T-helper 2 cell treated with Interferon-gamma antibody and Interleukin-4, amounts not matched to agents 5 μg/mL and 100 μg/mL, for 36 hours (primary cell): ENCODE measurements around the gene SLC25A21.

ENCODE experiments used
- DNase-seq: peaks from one replicate; pipeline ENCODE4 v3.0.0; 2021; ENCODE audit warnings: low spot score
- H3K27ac Mint-ChIP-seq: one replicate; pipeline ENCODE4 v1.8.0; 2021; ENCODE audit warnings: mild to moderate bottlenecking, mixed read lengths
- H3K27me3 Mint-ChIP-seq: one replicate; pipeline ENCODE4 v1.8.0; 2021; ENCODE audit warnings: low read depth, mixed read lengths
- H3K36me3 Mint-ChIP-seq: one replicate; pipeline ENCODE4 v1.8.0; 2021; ENCODE audit warnings: low read depth, mixed read lengths
- H3K4me1 Mint-ChIP-seq: one replicate; pipeline ENCODE4 v1.8.0; 2021; ENCODE audit warnings: low read depth, mixed read lengths
- H3K4me3 Mint-ChIP-seq: one replicate; pipeline ENCODE4 v1.8.0; 2022; ENCODE audit warnings: mild to moderate bottlenecking, moderate library complexity, mixed read lengths
- H3K9me3 Mint-ChIP-seq: one replicate; pipeline ENCODE4 v1.8.0; 2021; ENCODE audit warnings: mixed read lengths

Gene SLC25A21

GRCh38 chr14:36662543-36663403 is 509.6 kb downstream of the SLC25A21 start:
- peaks cover 5% of the 10 kb centered on the region for H3K36me3 Mint-ChIP-seq
- H3K9me3 Mint-ChIP-seq, result peaks cover 4% of the 10 kb centered on the region
- peaks cover 8% of the 10 kb centered on the region for H3K4me1 Mint-ChIP-seq
- DNase-seq, result no peak
- no peak overlapping the region for H3K27ac Mint-ChIP-seq
- peak overlapping the region; percentile 34 for H3K4me3 Mint-ChIP-seq
- H3K27me3 Mint-ChIP-seq, result peaks cover 90% of the 10 kb centered on the region

- Mint-ChIP-seq H3K4me1 (peaks cover 8% of the 10 kb centered on the region), H3K27me3 (peaks cover 90% of the 10 kb centered on the region), H3K4me3 (peak overlapping the region; percentile 34), H3K27ac (peak overlapping the region; percentile 73), H3K9me3 (peaks cover 4% of the 10 kb centered on the region), H3K36me3 (peaks cover 5% of the 10 kb centered on the region)
- DNase-seq, result no peak
Observed at GRCh38 chr14:36662258-36662542, 510.2 kb downstream of the SLC25A21 start.

- no peak for DNase-seq
- H3K4me1 Mint-ChIP-seq, result peaks cover 12% of the 10 kb centered on the region
- H3K9me3 Mint-ChIP-seq, result peaks cover 4% of the 10 kb centered on the region
- H3K27ac Mint-ChIP-seq, result peak within 1 kb of the TSS; percentile 73
- peaks cover 5% of the 10 kb centered on the region for H3K36me3 Mint-ChIP-seq
- H3K4me3 Mint-ChIP-seq, result peak within 1 kb of the TSS; percentile 34
- peaks cover 92% of the 10 kb centered on the region for H3K27me3 Mint-ChIP-seq
Observed at GRCh38 chr14:36661506-36662257, 510.7 kb downstream of the SLC25A21 start, which contains the start of gene PAX9. Gene PAX9 (plus strand): TSS chr14:36661860. CDS start chr14:36662090, 230 bp downstream.

GRCh38 chr14:36660736-36661505 is 511.5 kb downstream of the SLC25A21 start:
- Mint-ChIP-seq H3K27me3 (peaks cover 96% of the 10 kb centered on the region), H3K36me3 (peaks cover 5% of the 10 kb centered on the region), H3K9me3 (peaks cover 4% of the 10 kb centered on the region), H3K4me3 (no peak overlapping the region), H3K27ac (peak overlapping the region; percentile 4), H3K4me1 (peaks cover 13% of the 10 kb centered on the region)
- no peak for DNase-seq

GRCh38 chr14:36659822-36660735 is 512.3 kb downstream of the SLC25A21 start:
- Mint-ChIP-seq H3K9me3 (peaks cover 4% of the 10 kb centered on the region), H3K4me3 (no peak overlapping the region)

GRCh38 chr14:36659010-36659821 is 513.2 kb downstream of the SLC25A21 start:
- DNase-seq, result no peak

More at GRCh38 chr14:36659822-36660735, 512.3 kb downstream of the SLC25A21 start:
- Mint-ChIP-seq H3K4me1 (peaks cover 15% of the 10 kb centered on the region), H3K36me3 (peaks cover 5% of the 10 kb centered on the region), H3K27ac (no peak overlapping the region), H3K27me3 (peaks cover 96% of the 10 kb centered on the region)
- no peak for DNase-seq

GRCh38 chr14:36658123-36659009 is 514.0 kb downstream of the SLC25A21 start:
- H3K36me3 Mint-ChIP-seq, result peaks cover 5% of the 10 kb centered on the region
- H3K27ac Mint-ChIP-seq, result peak overlapping the region; percentile 52
- no peak for DNase-seq
- H3K4me1 Mint-ChIP-seq, result peaks cover 10% of the 10 kb centered on the region
- H3K27me3 Mint-ChIP-seq, result peaks cover 95% of the 10 kb centered on the region
- peaks cover 4% of the 10 kb centered on the region for H3K9me3 Mint-ChIP-seq
- H3K4me3 Mint-ChIP-seq, result no peak overlapping the region

More at GRCh38 chr14:36659010-36659821, 513.2 kb downstream of the SLC25A21 start:
- Mint-ChIP-seq H3K36me3 (peaks cover 5% of the 10 kb centered on the region), H3K4me1 (peaks cover 15% of the 10 kb centered on the region), H3K27ac (peak overlapping the region; percentile 3), H3K9me3 (peaks cover 4% of the 10 kb centered on the region), H3K4me3 (no peak overlapping the region), H3K27me3 (peaks cover 96% of the 10 kb centered on the region)

GRCh38 chr14:36657399-36658122 is 514.8 kb downstream of the SLC25A21 start:
- Mint-ChIP-seq H3K4me1 (peaks cover 10% of the 10 kb centered on the region), H3K27me3 (peaks cover 96% of the 10 kb centered on the region), H3K36me3 (peaks cover 5% of the 10 kb centered on the region), H3K27ac (no peak overlapping the region), H3K4me3 (no peak overlapping the region), H3K9me3 (peaks cover 4% of the 10 kb centered on the region)
- DNase-seq, result no peak

- Mint-ChIP-seq H3K36me3 (peaks cover 5% of the 10 kb centered on the region), H3K27me3 (peaks cover 94% of the 10 kb centered on the region), H3K4me1 (peaks cover 10% of the 10 kb centered on the region), H3K27ac (peak overlapping the region; percentile 68), H3K9me3 (peaks cover 4% of the 10 kb centered on the region), H3K4me3 (peak overlapping the region; percentile 15)
- no peak for DNase-seq
Observed at GRCh38 chr14:36656687-36657398, 515.6 kb downstream of the SLC25A21 start.

- H3K27me3 Mint-ChIP-seq, result peaks cover 94% of the 10 kb centered on the region
- peaks cover 7% of the 10 kb centered on the region for H3K4me1 Mint-ChIP-seq
- no peak for DNase-seq
- peaks cover 4% of the 10 kb centered on the region for H3K36me3 Mint-ChIP-seq
- no peak overlapping the region for H3K27ac Mint-ChIP-seq
- no peak overlapping the region for H3K4me3 Mint-ChIP-seq
- H3K9me3 Mint-ChIP-seq, result no peaks in the 10 kb centered on the region
Observed at GRCh38 chr14:36655963-36656686, 516.3 kb downstream of the SLC25A21 start.
